ENCODE measurements around the gene PKN2. TPM values are rescaled to one million over a fixed set of nuclear protein-coding genes. Genes with fewer than 3 reads are reported as not detected.

PKN2 gene
- total RNA-seq, 1 donor from 2014 or later, result 7.3 TPM

DNA sequence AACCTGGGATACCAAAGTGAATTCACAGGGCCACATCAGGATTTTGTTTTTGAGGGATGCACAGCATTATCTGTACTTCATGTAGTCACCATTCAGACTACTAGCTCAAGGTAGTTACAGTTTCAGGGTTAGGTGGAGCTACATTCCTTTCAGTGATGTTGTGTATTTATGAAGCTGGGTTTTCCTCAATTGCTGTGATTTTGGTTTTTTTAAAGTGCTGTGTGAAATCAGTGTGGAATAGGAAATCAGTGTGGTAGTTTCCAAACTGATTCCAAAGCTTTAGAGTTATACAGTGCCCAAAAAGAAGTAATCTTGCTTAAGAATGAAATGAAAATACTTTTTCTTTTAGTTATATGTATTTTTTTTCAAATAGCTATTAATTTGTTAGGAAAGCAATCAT lies 95.8 kb downstream of the PKN2 start:
- TF ChIP-seq, protein P1, sequence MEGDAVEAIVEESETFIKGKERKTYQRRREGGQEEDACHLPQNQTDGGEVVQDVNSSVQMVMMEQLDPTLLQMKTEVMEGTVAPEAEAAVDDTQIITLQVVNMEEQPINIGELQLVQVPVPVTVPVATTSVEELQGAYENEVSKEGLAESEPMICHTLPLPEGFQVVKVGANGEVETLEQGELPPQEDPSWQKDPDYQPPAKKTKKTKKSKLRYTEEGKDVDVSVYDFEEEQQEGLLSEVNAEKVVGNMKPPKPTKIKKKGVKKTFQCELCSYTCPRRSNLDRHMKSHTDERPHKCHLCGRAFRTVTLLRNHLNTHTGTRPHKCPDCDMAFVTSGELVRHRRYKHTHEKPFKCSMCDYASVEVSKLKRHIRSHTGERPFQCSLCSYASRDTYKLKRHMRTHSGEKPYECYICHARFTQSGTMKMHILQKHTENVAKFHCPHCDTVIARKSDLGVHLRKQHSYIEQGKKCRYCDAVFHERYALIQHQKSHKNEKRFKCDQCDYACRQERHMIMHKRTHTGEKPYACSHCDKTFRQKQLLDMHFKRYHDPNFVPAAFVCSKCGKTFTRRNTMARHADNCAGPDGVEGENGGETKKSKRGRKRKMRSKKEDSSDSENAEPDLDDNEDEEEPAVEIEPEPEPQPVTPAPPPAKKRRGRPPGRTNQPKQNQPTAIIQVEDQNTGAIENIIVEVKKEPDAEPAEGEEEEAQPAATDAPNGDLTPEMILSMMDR (IDR thresholded peaks at IDR 0.05), result no peak
- DNase-seq (ENCODE audit: low spot score in 2 of 2), result no peak
- H3K9me3 ChIP-seq, result no peaks in the 10 kb centered on the region
- intact Hi-C loops (cut with DNase I), result no loop called here
- peaks cover 7 to 13% of the 10 kb centered on the region in 2 donors for H3K36me3 ChIP-seq
- H3K4me3 ChIP-seq, result no peak overlapping the region
- H3K27me3 ChIP-seq, result no peaks in the 10 kb centered on the region
- no peaks in the 10 kb centered on the region for H3K4me1 ChIP-seq
- H3K27ac ChIP-seq, result no peak overlapping the region

DNA sequence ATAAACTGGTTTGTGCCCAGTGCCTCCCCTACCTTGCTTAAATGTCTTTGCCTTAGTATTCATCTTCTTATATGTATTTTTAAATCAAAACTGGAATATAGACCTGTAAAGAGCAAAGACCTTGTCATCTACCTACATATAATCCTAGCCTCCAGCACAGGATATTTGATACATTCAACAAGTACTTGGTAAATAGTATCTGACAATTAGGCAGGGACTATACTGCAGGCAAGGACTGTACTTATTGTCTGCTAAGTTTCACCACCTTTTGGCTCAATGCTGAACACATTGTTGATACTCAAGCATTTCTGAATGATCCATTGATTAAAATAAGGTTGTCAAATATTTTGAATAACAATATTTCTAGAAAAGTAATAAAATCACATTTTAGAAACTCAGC lies 96.4 kb downstream of the PKN2 start:
- no peaks in the 10 kb centered on the region for H3K9me3 ChIP-seq
- no peak overlapping the region for H3K27ac ChIP-seq
- H3K4me3 ChIP-seq, result no peak overlapping the region
- TF ChIP-seq, protein P1 (IDR thresholded peaks at IDR 0.05), result no peak
- no peaks in the 10 kb centered on the region for H3K4me1 ChIP-seq
- intact Hi-C loops (cut with DNase I), result no loop called here
- peaks cover 5 to 12% of the 10 kb centered on the region in 2 donors for H3K36me3 ChIP-seq
- H3K27me3 ChIP-seq, result no peaks in the 10 kb centered on the region
- no peak for DNase-seq (ENCODE audit: low spot score in 2 of 2)

DNA sequence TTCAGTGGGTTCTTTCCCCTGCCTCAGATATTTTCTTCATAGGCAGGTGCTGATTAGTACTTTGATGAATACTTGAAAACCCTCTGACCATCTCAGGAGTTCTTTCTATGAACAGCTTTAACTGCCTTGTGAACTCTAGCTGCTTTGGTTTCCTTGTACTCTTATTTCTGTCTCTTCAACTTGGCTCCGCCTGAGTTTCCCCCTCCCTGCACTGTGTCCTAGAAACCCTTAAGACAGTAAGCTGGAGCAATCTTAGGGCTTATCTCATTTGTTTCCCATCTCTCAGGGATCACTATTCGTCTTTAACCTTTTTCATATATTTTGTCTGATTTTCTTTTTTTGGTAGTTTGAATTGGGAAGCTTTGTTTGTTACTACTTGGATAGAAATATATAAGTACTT lies 99.1 kb downstream of the PKN2 start:
- Histone ChIP-seq H3K4me3 (no peak overlapping the region), H3K4me1 (no peaks in the 10 kb centered on the region), H3K27ac (no peak overlapping the region), H3K27me3 (no peaks in the 10 kb centered on the region), H3K9me3 (no peaks in the 10 kb centered on the region), H3K36me3 (peaks cover 0 to 14% of the 10 kb centered on the region in 2 donors)
- intact Hi-C loops (cut with DNase I), result no loop called here
- TF ChIP-seq, protein P1 (IDR thresholded peaks at IDR 0.05), result no peak
- no peak for DNase-seq (ENCODE audit: low spot score in 2 of 2)

DNA sequence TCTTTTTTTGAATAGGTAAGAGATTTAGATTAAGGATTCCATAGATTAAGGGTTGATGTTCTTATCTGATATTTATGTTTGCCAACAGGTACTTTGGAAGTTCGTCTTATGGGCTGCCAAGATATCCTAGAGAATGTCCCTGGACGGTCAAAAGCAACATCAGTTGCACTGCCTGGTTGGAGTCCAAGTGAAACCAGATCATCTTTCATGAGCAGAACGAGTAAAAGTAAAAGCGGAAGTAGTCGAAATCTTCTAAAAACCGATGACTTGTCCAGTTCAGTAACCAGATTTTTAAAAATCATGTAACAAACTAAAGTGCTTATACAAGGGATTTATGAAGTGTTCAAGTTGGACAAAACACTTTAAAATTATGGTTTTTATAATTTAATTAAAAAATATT lies 100.5 kb downstream of the PKN2 start:
- H3K36me3 ChIP-seq, result peaks cover 3 to 18% of the 10 kb centered on the region in 2 donors
- intact Hi-C loops (cut with DNase I), result no loop called here

DNA sequence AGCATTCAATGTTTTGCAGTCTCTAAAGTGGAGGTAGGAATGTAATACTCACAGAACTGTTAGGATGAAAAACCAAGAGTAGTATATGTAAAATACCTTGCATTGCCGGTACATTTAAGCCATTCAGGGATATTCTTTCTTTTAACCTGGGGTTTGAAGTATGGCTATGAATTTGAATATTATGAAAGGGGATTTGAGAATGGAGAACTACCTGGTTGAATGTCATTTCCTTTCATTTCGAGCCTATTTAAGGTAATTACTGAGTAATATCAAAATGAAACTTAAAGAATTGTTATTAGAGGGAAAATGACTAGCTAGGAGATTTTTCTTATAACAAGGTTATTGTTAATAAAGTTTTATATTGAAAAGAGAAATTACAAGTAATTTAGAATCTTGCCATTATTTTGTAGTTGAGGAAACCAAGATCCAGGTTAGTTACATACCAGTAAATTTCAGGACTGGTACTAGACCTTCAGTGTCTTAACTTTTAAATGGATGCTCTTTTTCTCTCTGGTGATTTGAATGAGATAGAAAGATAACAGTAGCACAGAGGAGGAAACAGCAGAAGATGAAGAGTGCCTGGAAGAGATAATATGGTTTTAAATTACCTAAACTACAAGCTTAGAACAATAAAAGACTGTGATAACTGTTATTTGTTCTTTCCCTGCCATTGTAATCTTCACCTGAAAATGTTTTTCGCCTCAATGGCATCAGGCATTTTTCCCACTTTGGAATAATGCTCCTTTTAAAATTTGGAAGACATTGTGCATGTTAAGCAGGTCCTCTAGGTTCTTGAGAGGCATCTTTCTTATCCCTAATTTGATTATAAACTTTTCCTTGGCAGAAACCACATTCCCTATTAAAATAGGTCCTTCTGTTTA lies 103.2 kb downstream of the PKN2 start:
- Histone ChIP-seq H3K9me3 (no peaks in the 10 kb centered on the region), H3K36me3 (peaks cover 5 to 26% of the 10 kb centered on the region in 2 donors), H3K4me1 (no peaks in the 10 kb centered on the region), H3K4me3 (no peak overlapping the region), H3K27me3 (no peaks in the 10 kb centered on the region), H3K27ac (no peak overlapping the region)
- intact Hi-C loops (cut with DNase I), result no loop called here
- no peak for DNase-seq (ENCODE audit: low spot score in 2 of 2)
- TF ChIP-seq, protein P1 (IDR thresholded peaks at IDR 0.05), result no peak

More for the DNA sequence above, 100.5 kb downstream of the PKN2 start:
- H3K9me3 ChIP-seq, result no peaks in the 10 kb centered on the region
- H3K4me3 ChIP-seq, result no peak overlapping the region
- TF ChIP-seq, protein P1 (IDR thresholded peaks at IDR 0.05), result no peak
- H3K27me3 ChIP-seq, result no peaks in the 10 kb centered on the region
- no peak overlapping the region for H3K27ac ChIP-seq
- H3K4me1 ChIP-seq, result no peaks in the 10 kb centered on the region
- DNase-seq (ENCODE audit: low spot score in 2 of 2), result no peak
